BE2C (cell line): ENCODE measurements around the gene EMX1.

Source experiments
- DNase-seq: peaks from one replicate; pipeline ENCODE4 v3.0.0-alpha.2; 2020
- H3K27me3 ChIP-seq: fragments of 250-450 bp; sonication (Bioruptor Pico); 2 replicates; pipeline ENCODE4 v1.5.1; 2020; ENCODE audit warnings: mild to moderate bottlenecking
- H3K36me3 ChIP-seq: fragments of 250-450 bp; sonication (Bioruptor Pico); 2 replicates; pipeline ENCODE4 v1.5.1; 2020; ENCODE audit warnings: mild to moderate bottlenecking
- H3K4me1 ChIP-seq: fragments of 250-450 bp; sonication (Bioruptor Pico); 2 replicates; pipeline ENCODE4 v1.5.1; 2020
- H3K4me3 ChIP-seq: 2 replicates; pipeline ENCODE4 v1.5.1; 2011; ENCODE audit warnings: low read depth, low read length
- H3K9me3 ChIP-seq: fragments of 250-450 bp; sonication (Bioruptor Pico); 2 replicates; pipeline ENCODE4 v1.5.1; 2020
- TF ChIP-seq, protein P1 (sequence below): IDR thresholded peaks from 2 replicates; pipeline ENCODE4 v1.5.1; 2012; ENCODE audit warnings: mild to moderate bottlenecking, low read depth, low read length

The EMX1 gene

GRCh38 chr2:72946466-72946865, 29.1 kb downstream of the EMX1 start:
- no peaks in the 10 kb centered on the region for H3K9me3 ChIP-seq
- TF ChIP-seq, protein P1, sequence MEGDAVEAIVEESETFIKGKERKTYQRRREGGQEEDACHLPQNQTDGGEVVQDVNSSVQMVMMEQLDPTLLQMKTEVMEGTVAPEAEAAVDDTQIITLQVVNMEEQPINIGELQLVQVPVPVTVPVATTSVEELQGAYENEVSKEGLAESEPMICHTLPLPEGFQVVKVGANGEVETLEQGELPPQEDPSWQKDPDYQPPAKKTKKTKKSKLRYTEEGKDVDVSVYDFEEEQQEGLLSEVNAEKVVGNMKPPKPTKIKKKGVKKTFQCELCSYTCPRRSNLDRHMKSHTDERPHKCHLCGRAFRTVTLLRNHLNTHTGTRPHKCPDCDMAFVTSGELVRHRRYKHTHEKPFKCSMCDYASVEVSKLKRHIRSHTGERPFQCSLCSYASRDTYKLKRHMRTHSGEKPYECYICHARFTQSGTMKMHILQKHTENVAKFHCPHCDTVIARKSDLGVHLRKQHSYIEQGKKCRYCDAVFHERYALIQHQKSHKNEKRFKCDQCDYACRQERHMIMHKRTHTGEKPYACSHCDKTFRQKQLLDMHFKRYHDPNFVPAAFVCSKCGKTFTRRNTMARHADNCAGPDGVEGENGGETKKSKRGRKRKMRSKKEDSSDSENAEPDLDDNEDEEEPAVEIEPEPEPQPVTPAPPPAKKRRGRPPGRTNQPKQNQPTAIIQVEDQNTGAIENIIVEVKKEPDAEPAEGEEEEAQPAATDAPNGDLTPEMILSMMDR: no peak
- H3K4me3 ChIP-seq: no peak overlapping the region
- DNase-seq: no peak
- H3K4me1 ChIP-seq: no peaks in the 10 kb centered on the region
- H3K36me3 ChIP-seq: no peaks in the 10 kb centered on the region
- H3K27me3 ChIP-seq: no peaks in the 10 kb centered on the region

GRCh38 chr2:72947952-72948830, 30.9 kb downstream of the EMX1 start:
- Histone ChIP-seq H3K27me3 (no peaks in the 10 kb centered on the region), H3K9me3 (no peaks in the 10 kb centered on the region), H3K4me3 (no peak overlapping the region), H3K36me3 (no peaks in the 10 kb centered on the region), H3K4me1 (no peaks in the 10 kb centered on the region)
- no peak for DNase-seq
- TF ChIP-seq, protein P1: no peak

GRCh38 chr2:72949045-72949444, 31.7 kb downstream of the EMX1 start:
- no peak overlapping the region for H3K4me3 ChIP-seq
- H3K27me3 ChIP-seq: no peaks in the 10 kb centered on the region
- no peak for DNase-seq
- no peaks in the 10 kb centered on the region for H3K9me3 ChIP-seq
- no peaks in the 10 kb centered on the region for H3K4me1 ChIP-seq
- no peaks in the 10 kb centered on the region for H3K36me3 ChIP-seq
- TF ChIP-seq, protein P1: no peak

- no peaks in the 10 kb centered on the region for H3K27me3 ChIP-seq
- TF ChIP-seq, protein P1: no peak
- H3K9me3 ChIP-seq: no peaks in the 10 kb centered on the region
- H3K4me3 ChIP-seq: no peak overlapping the region
- H3K36me3 ChIP-seq: no peaks in the 10 kb centered on the region
- no peak for DNase-seq
- no peaks in the 10 kb centered on the region for H3K4me1 ChIP-seq
Observed at GRCh38 chr2:72949642-72950041, 32.3 kb downstream of the EMX1 start.

DNA sequence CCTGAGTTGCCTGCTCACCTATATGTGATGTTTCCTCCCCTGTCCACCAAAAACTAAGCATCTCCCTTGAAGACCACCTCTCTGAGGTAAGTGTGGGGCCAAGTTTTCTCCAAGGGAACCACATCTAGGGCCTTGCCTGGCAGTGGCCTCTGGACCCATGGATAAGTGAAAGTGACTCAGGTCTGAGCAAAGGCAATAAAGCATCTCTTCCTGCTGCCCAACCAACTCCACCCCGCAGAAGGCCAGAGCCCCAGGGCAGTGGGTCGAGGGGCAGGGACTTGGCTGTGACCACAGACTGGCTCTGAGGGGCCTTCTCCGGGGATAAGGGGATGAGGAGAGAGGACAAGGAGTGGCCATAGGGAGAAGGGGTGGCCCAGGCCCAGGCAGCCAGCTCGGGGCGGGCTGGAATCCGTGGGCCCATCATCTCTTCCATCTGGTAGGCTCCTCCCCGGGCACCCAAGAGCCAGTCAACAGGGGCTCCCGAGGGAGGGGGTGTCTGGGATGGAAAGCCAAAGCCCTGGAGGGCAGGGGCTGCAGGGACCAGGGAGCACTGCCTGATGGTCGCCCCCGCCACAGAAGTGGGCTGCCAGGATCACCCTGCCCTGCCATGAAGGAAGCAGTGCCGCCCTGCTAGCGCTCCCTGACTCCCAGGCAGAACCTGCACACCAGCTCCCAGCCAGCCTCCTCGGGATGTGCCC, 33.4 kb downstream of the EMX1 start:
- H3K4me3 ChIP-seq: no peak overlapping the region
- DNase-seq: no peak
- TF ChIP-seq, protein P1: no peak
- no peaks in the 10 kb centered on the region for H3K4me1 ChIP-seq
- no peaks in the 10 kb centered on the region for H3K27me3 ChIP-seq
- H3K36me3 ChIP-seq: no peaks in the 10 kb centered on the region
- H3K9me3 ChIP-seq: no peaks in the 10 kb centered on the region
